ENCODE results near the gene SACM1L.
A peak's percentile ranks its signal among the peaks of the same experiment; 100 is the strongest.

Gene SACM1L

DNA sequence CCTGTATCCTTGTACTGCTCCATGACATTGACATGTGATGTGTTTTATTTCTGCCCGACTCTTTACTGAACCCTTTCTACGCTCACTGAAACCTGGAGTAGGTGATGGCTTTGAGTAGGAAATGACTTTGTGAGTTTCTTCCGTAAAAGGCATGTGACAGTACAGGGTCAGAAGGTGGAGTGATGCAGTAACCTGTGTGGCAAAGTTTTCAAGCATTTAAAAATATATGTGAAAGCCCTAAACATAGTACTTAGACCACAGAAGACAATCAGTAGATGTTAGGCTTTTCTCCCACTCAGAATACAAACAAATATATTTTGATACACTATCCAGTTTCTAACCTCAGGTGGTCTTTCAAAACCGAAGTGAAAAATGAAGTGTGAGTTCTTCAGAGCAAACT lies 31.3 kb upstream of the SACM1L start:
- Mint-ChIP-seq H3K27ac (no peak overlapping the region), H3K9me3 (no peaks in the 10 kb centered on the region), H3K27me3 (no peaks in the 10 kb centered on the region), H3K36me3 (ENCODE audit: low read depth) (peaks cover 11% of the 10 kb centered on the region), H3K4me3 (no peak overlapping the region), H3K4me1 (ENCODE audit: low read depth) (peaks cover 23% of the 10 kb centered on the region)
- DNase-seq, result no peak

DNA sequence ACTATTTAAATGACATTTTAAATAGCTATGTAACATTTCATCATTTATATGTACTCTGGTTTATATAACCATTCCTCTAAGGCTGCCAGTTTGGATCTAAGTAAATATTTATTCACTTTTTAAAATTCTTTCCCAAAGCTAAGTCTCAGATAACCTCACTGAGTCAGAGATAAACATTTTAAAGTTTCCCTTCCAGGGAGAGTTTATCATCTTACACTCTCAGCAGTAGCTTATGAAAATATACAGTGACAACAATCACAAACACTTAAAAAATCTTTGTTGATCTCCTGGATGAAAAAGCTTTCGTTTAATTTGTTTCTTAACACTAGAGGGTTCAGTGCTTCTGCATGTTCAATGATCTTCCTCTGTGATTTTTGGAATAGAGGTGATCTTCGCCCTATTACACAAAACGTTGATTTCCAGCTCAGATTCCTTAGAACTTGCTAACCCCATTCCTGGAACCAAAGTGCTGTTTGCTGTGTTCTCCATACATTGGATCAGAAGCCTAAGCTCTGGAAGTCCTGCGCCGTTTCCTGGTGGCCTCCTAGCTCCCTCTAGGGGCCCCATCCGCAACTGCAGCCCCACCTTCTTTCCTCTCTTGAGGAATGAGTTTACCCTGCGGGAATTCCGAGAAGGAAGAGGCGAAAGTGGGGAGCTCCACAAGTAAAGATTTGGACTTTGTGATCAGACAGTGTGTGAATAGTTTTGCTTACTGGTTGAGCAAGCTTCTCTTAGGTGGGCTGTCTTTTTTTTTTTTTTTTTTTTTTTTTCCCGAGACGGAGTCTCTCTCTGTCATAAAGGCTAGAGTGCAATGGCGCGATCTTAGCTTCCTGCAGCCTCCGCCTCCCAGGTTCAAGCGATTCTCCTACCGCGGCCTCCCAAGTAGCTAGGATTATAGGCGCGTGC lies 29.3 kb upstream of the SACM1L start:
- peaks cover 26% of the 10 kb centered on the region for H3K4me1 Mint-ChIP-seq (ENCODE audit: low read depth)
- peak; percentile 57 for DNase-seq
- H3K27me3 Mint-ChIP-seq, result no peaks in the 10 kb centered on the region
- H3K36me3 Mint-ChIP-seq (ENCODE audit: low read depth), result peaks cover 11% of the 10 kb centered on the region
- no peak overlapping the region for H3K4me3 Mint-ChIP-seq
- H3K9me3 Mint-ChIP-seq, result no peaks in the 10 kb centered on the region
- no peak overlapping the region for H3K27ac Mint-ChIP-seq

DNA sequence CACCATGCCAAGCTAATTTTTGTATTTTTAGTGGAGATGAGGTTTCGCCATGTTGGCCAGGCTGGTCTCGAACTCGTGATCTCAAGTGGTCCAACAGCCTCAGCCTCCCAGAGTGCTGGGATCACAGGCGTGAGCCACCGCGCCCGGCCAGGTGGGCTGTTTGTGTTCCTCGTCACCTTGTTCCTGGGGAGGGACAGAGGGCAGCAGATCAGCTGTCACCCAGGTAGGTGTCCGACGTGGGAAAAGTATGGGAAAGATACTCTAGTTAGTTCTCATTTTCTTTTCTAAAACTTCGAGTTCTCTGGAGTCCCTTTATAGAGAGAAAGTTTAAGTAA lies 28.7 kb upstream of the SACM1L start:
- Mint-ChIP-seq H3K4me1 (ENCODE audit: low read depth) (peaks cover 32% of the 10 kb centered on the region), H3K36me3 (ENCODE audit: low read depth) (peaks cover 15% of the 10 kb centered on the region), H3K4me3 (no peak overlapping the region), H3K27ac (no peak overlapping the region), H3K27me3 (no peaks in the 10 kb centered on the region), H3K9me3 (no peaks in the 10 kb centered on the region)
- no peak for DNase-seq

DNA sequence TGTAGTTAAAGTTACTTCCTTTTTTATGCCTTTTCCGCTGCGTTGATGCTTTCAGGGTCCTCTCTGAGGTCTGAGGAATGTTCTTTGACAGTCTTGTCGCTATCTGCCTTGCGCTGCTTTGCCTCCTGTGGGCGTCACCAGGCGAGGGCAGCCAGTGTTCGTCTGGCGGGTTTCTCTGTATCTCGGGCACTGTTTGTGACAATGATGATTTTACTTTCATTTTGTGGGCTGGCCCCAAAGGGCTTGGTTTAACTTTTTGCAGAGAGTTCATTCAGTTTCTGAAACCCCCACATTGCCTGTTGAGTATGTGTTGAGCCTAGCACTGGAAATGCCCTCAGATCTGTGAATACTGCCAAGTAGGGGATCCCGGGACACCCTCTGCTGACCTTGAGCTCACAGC lies 24.6 kb upstream of the SACM1L start:
- peak overlapping the region; percentile 90 for H3K27ac Mint-ChIP-seq
- DNase-seq, result peak; percentile 76
- H3K36me3 Mint-ChIP-seq (ENCODE audit: low read depth), result peaks cover 39% of the 10 kb centered on the region
- H3K4me1 Mint-ChIP-seq (ENCODE audit: low read depth), result peaks cover 57% of the 10 kb centered on the region
- no peaks in the 10 kb centered on the region for H3K9me3 Mint-ChIP-seq
- peak overlapping the region; percentile 79 for H3K4me3 Mint-ChIP-seq
- no peaks in the 10 kb centered on the region for H3K27me3 Mint-ChIP-seq

DNA sequence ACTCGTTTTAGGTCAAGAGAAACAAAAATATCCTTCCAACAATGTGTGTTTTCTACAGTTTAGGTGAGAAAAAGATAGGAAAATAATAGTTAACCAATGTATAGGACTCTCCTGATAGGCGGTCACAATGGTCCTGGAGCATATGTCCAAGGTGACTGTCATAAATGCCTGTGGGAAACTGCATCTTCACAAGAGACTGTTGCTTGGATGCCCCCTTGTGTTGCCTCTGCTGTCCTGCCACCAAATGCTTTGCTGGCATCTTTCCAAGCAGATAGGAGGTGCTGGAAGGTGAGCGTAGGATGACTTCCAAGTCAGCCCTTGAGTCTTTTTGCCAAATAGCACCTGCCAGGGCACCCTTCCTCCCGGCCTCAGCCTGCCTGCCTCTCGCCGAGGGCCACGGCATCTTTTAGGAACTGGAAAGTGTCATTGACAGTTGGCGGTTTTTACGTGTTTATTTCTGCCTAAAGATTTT lies 24.1 kb upstream of the SACM1L start:
- H3K36me3 Mint-ChIP-seq (ENCODE audit: low read depth), result peaks cover 45% of the 10 kb centered on the region
- DNase-seq, result peak; percentile 60
- H3K4me3 Mint-ChIP-seq, result peak overlapping the region; percentile 79
- H3K4me1 Mint-ChIP-seq (ENCODE audit: low read depth), result peaks cover 57% of the 10 kb centered on the region
- H3K9me3 Mint-ChIP-seq, result no peaks in the 10 kb centered on the region
- H3K27ac Mint-ChIP-seq, result peak overlapping the region; percentile 90
- no peaks in the 10 kb centered on the region for H3K27me3 Mint-ChIP-seq

DNA sequence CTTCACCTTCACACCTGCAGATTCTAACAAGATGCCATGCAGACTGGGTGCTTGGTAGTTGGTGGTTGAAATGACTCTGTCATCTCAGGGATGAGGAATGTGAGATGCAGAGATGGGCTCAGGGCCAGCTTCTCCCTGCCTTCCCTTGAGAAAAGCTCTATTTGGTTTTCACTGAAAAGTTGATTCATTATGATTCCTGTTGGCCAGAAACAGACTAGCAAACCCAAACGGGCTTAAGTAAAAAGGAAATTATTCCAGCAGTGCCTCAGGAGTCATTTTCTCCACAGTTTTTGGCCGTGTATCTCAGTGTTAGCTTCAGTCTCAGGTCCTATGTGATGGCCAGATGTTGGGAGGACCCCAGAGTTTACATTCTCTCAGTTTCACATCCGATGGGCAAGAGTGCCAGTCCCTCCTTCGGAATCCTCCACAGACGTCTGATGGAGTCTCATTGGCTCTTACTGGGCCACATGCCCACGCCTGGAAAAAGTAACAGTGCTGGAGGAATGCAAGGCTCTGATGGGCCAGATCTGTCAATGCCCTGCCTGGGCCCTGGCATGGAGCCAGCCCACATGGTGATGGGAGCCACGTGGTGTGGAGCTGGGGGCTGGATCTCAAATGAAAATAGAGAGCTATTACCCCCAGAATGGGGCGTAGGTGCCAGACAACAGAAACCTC lies 22.3 kb upstream of the SACM1L start:
- no peaks in the 10 kb centered on the region for H3K9me3 Mint-ChIP-seq

DNA sequence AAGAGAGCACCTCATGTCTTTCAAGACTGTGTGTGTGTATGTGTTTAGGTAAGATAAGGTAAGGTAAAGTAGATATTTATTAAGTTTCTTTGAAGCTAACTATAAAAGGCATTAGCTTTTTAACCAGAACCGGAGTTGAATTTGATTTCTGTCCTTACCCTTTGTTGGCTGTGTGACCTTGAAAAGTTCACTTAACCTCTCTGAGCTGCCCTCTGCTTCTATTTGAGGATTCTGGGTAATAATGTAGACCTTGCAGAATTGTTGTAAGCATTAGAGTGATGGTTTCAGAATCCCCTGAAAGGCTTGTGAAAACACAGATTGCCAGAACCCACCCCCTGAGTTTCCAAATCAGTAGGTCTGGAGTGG lies 21.6 kb upstream of the SACM1L start:
- Mint-ChIP-seq H3K27me3 (no peaks in the 10 kb centered on the region), H3K9me3 (no peaks in the 10 kb centered on the region), H3K4me3 (peak overlapping the region; percentile 52), H3K27ac (peak overlapping the region; percentile 90), H3K36me3 (ENCODE audit: low read depth) (peaks cover 63% of the 10 kb centered on the region), H3K4me1 (ENCODE audit: low read depth) (peaks cover 60% of the 10 kb centered on the region)
- DNase-seq, result no peak

More for the DNA sequence above, 22.3 kb upstream of the SACM1L start:
- H3K36me3 Mint-ChIP-seq (ENCODE audit: low read depth), result peaks cover 56% of the 10 kb centered on the region
- no peaks in the 10 kb centered on the region for H3K27me3 Mint-ChIP-seq
- DNase-seq, result no peak
- H3K4me1 Mint-ChIP-seq (ENCODE audit: low read depth), result peaks cover 60% of the 10 kb centered on the region
- no peak overlapping the region for H3K4me3 Mint-ChIP-seq
- H3K27ac Mint-ChIP-seq, result peak overlapping the region; percentile 90

DNA sequence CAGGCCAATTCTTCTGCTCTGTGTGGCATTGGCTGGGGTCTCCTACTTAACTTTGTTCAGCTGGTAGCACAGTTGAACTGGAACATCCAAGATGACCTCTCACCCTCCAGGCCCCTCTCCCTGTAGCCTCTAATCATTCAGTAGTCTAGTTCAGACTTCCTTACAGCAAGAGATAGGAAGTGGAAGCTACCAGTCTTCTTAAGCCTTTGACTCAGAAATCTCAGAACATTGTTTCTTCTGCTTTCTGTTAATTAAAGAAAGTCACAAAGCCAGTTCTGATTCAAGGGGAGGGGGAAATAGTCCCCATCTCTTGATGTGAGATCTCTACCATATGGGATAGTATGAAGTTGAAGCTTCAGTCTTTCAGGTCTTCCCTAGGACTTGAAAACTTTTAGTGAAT lies 18.8 kb upstream of the SACM1L start:
- no peaks in the 10 kb centered on the region for H3K27me3 Mint-ChIP-seq
- no peaks in the 10 kb centered on the region for H3K9me3 Mint-ChIP-seq
- H3K36me3 Mint-ChIP-seq (ENCODE audit: low read depth), result peaks cover 87% of the 10 kb centered on the region
- peaks cover 45% of the 10 kb centered on the region for H3K4me1 Mint-ChIP-seq (ENCODE audit: low read depth)
- peak overlapping the region; percentile 78 for H3K27ac Mint-ChIP-seq
- DNase-seq, result no peak
- no peak overlapping the region for H3K4me3 Mint-ChIP-seq

DNA sequence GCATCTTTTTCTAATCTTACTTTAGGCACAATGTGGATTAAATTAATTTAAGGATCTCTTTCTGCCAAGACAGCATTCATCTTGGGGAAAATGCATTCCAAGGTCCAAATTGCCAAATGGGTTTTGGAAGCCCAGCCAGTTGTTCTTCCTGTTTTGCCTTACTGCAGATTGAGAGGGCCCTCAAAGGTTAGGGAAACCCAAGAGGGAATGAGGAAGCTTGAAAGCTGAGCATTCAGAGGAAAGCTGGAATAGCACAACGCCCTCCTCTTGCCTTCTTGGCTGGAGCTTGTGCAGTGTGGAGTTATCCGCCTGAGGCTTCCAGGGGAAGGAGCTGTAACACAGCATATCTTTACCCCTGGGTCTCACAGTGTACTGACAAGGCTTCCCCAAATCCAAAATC lies 18.2 kb upstream of the SACM1L start:
- Mint-ChIP-seq H3K4me1 (ENCODE audit: low read depth) (peaks cover 40% of the 10 kb centered on the region), H3K27ac (peak overlapping the region; percentile 78), H3K4me3 (no peak overlapping the region), H3K9me3 (no peaks in the 10 kb centered on the region), H3K36me3 (ENCODE audit: low read depth) (peaks cover 90% of the 10 kb centered on the region), H3K27me3 (no peaks in the 10 kb centered on the region)
- DNase-seq, result no peak

DNA sequence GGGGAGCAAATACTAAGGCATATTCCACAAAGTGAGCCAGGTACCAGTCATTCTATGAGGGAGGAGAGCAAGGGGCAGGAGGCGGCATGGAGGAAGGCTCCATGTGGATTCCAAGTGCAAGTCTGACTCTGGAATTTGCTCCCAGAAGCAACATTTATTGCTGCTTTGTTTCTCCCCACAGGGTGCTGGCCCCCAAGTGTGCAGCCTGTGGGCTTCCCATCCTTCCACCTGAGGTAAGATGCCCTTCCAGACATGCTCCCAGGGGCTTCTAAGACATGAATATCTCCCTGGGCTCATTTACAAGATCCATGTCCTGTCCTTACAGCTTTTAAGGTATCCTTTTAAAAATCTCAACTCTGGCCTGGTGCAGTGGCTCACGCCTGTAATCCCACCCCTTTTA lies 15.9 kb upstream of the SACM1L start:
- H3K4me1 Mint-ChIP-seq (ENCODE audit: low read depth), result peaks cover 36% of the 10 kb centered on the region
- H3K27ac Mint-ChIP-seq, result no peak overlapping the region
- peaks cover 89% of the 10 kb centered on the region for H3K36me3 Mint-ChIP-seq (ENCODE audit: low read depth)

DNA sequence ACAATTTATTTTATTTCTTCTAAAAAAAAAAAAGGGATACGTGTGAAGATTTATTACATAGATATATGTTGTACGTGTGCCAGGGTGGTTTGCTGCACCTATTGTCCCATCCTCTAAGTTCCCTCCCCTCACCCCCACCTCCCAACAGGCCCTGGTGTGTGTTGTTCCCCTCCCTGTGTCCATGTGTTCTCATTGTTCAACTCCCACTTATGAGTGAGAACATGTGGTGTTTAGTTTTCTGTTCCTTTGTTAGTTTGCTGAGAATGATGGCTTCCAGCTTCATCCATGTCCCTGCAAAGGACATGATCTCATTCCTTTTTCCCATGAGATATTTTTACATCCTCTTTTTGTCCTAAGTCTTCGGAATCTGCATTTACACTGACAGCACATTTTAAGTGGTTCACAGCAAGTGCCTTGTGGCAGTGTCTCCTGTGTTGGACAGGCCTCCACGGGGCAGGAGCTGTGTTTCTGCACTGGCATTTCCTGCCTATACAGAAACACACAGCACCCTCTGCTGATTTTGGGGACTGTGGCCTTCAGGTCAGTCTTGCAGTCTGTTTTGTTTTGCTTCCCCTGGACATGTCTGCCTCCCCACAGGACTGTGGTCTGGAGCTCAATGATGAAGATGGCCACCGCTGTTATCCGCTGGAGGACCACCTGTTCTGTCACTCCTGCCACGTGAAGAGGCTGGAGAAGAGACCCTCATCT lies 12.7 kb upstream of the SACM1L start:
- H3K27me3 Mint-ChIP-seq, result no peaks in the 10 kb centered on the region
- peak overlapping the region; percentile 59 for H3K4me3 Mint-ChIP-seq
- H3K36me3 Mint-ChIP-seq (ENCODE audit: low read depth), result peaks cover 85% of the 10 kb centered on the region
- no peaks in the 10 kb centered on the region for H3K9me3 Mint-ChIP-seq
- peaks cover 25% of the 10 kb centered on the region for H3K4me1 Mint-ChIP-seq (ENCODE audit: low read depth)
- DNase-seq, result no peak
- H3K27ac Mint-ChIP-seq, result peak overlapping the region; percentile 97

More for the DNA sequence above, 15.9 kb upstream of the SACM1L start:
- Mint-ChIP-seq H3K27me3 (no peaks in the 10 kb centered on the region), H3K9me3 (no peaks in the 10 kb centered on the region), H3K4me3 (no peak overlapping the region)
- no peak for DNase-seq

DNA sequence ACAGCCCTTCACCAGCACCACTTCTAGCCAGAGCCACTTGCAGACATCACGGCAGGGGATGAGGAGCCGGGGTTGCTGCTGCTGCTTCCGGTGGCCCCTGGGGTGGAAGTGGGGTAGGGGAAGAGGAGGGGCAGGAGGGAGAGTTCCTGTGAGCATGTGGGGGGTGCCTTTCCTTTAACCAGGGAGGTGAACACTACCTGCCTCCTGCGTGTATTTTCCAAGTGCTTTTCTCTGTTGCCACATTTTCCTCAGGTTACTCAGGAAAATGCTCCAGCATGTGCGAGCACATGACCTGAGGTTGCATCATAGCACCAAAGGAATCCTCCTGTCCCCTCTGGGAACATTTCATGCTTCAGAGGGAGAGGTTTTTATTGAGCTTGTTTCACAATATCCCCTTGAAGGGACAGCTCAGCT lies 12.2 kb upstream of the SACM1L start:
- Mint-ChIP-seq H3K4me3 (peak overlapping the region; percentile 59), H3K27me3 (no peaks in the 10 kb centered on the region), H3K36me3 (ENCODE audit: low read depth) (peaks cover 80% of the 10 kb centered on the region), H3K9me3 (no peaks in the 10 kb centered on the region), H3K27ac (peak overlapping the region; percentile 97), H3K4me1 (ENCODE audit: low read depth) (peaks cover 25% of the 10 kb centered on the region)
- peak; percentile 74 for DNase-seq

DNA sequence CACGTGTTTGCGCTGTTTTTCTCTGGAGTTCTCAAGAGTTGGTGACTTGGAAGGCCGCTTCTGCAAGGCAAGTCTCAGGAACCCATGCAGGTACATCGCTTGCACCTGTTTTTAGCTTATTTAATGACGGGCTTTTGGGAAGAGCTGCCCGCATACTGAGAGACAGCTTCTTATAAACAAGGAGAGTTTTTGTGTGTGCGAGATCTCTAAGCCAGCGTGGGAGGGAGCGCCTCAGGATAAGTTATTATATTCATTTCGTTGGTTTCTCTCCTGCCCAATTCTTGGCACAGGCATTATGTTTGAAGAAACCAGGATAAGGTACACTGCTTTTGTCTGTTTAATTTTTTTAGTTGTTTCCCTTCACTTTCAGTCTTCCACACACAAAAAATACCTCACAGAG lies 11.4 kb upstream of the SACM1L start:
- Mint-ChIP-seq H3K9me3 (no peaks in the 10 kb centered on the region), H3K4me1 (ENCODE audit: low read depth) (peaks cover 25% of the 10 kb centered on the region), H3K27ac (peak overlapping the region; percentile 97), H3K36me3 (ENCODE audit: low read depth) (peaks cover 79% of the 10 kb centered on the region), H3K27me3 (no peaks in the 10 kb centered on the region), H3K4me3 (no peak overlapping the region)
- no peak for DNase-seq

DNA sequence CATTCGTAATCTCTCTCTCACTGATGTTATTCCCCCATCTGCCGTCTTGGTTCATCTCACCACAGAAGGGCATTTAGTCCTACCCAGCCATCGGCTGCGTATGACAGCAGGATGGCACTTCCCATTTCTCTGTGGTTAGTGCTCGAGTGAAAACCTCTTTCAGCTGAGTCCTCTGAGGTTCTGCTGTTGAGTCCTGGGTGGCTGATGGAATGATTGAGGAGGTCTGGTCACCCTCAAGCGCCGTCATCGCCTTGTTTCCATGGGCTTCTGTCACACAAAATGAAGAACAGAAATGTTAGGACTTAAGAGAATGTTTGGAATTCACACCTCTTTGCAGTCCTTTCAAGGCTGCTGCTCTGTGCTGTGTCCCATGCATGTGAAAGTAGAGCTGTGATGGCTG lies 9.4 kb upstream of the SACM1L start:
- H3K9me3 Mint-ChIP-seq, result no peaks in the 10 kb centered on the region
- DNase-seq, result no peak
- peaks cover 63% of the 10 kb centered on the region for H3K36me3 Mint-ChIP-seq (ENCODE audit: low read depth)
- H3K27ac Mint-ChIP-seq, result peak overlapping the region; percentile 1
- H3K4me3 Mint-ChIP-seq, result no peak overlapping the region
- H3K4me1 Mint-ChIP-seq (ENCODE audit: low read depth), result peaks cover 30% of the 10 kb centered on the region
- no peaks in the 10 kb centered on the region for H3K27me3 Mint-ChIP-seq

All from activated T-cell treated with anti-CD3 and anti-CD28 coated beads, Interleukin-2, amount 50 U/mL, for 24 hours (primary cell).